GM23338 (cell line): Measurements from ENCODE around the gene DOCK10. TPM values are rescaled to one million over a fixed set of nuclear protein-coding genes. Genes with fewer than 3 reads are reported as not detected.

Experiments used
- ATAC-seq: fragments of 200-7000 bp; cut with Tn5 transposase; 3 replicates; pipeline ENCODE4 v1.9.1; 2020
- DNase-seq: peaks from one replicate; pipeline ENCODE4 v3.0.0-alpha.2; 2015; ENCODE audit warnings: low spot score
- H2AFZ ChIP-seq: fragments of 200-600 bp; sonication (generic); 2 replicates; pipeline ENCODE4 v1.8.0; 2016; ENCODE audit warnings: antibody characterized with exemption, mild to moderate bottlenecking, moderate library complexity
- H3F3A ChIP-seq: fragments of 200-600 bp; sonication (generic); replicated peaks from 2 replicates; pipeline ENCODE4 v1.8.0; 2017; ENCODE audit warnings: antibody characterized with exemption, mixed run types, low read depth
- H3K27ac ChIP-seq: fragments of 200-600 bp; sonication (generic); 2 replicates; pipeline ENCODE4 v1.6.1; 2016; ENCODE audit warnings: low read depth
- H3K27me3 ChIP-seq: fragments of 200-600 bp; sonication (generic); 2 replicates; pipeline ENCODE4 v1.8.0; 2016; ENCODE audit warnings: mild to moderate bottlenecking, mixed run types, moderate library complexity; ENCODE audit not compliant: insufficient read depth
- H3K36me3 ChIP-seq: fragments of 200-600 bp; sonication (generic); 2 replicates; pipeline ENCODE4 v1.8.0; 2016; ENCODE audit warnings: mild to moderate bottlenecking; ENCODE audit not compliant: insufficient read depth
- H3K4me1 ChIP-seq: fragments of 200-600 bp; sonication (generic); 2 replicates; pipeline ENCODE4 v1.8.0; 2016; ENCODE audit warnings: mild to moderate bottlenecking, moderate library complexity; ENCODE audit not compliant: insufficient read depth
- H3K4me2 ChIP-seq: fragments of 200-600 bp; sonication (generic); 2 replicates; pipeline ENCODE4 v1.7.1; 2017; ENCODE audit warnings: mixed run types
- H3K4me3 ChIP-seq: fragments of 200-600 bp; sonication (generic); 2 replicates; pipeline ENCODE4 v1.6.1; 2016; ENCODE audit warnings: mixed run types
- H3K79me2 ChIP-seq: fragments of 200-600 bp; sonication (generic); replicated peaks from 2 replicates; pipeline ENCODE4 v1.8.0; 2017; ENCODE audit warnings: mild to moderate bottlenecking; ENCODE audit not compliant: insufficient read depth
- H3K9me2 ChIP-seq: fragments of 200-600 bp; sonication (generic); 2 replicates; pipeline ENCODE4 v1.8.0; 2017; ENCODE audit not compliant: insufficient read depth
- H4K20me1 ChIP-seq: fragments of 200-600 bp; sonication (generic); replicated peaks from 2 replicates; pipeline ENCODE4 v1.8.0; 2017; ENCODE audit warnings: mild to moderate bottlenecking; ENCODE audit not compliant: insufficient read depth
- H3K27ac Mint-ChIP-seq: 2 replicates; pipeline ENCODE4 v1.8.0; 2020; ENCODE audit warnings: inconsistent platforms, mild to moderate bottlenecking, moderate library complexity, mixed read lengths
- H3K27me3 Mint-ChIP-seq: 3 replicates; pipeline ENCODE4 v1.8.0; 2022; ENCODE audit warnings: low read depth, mild to moderate bottlenecking, moderate library complexity, mixed read lengths, inconsistent platforms; ENCODE audit not compliant: insufficient read depth, poor library complexity
- H3K36me3 Mint-ChIP-seq: 3 replicates; pipeline ENCODE4 v1.8.0; 2021; ENCODE audit warnings: low read depth, mild to moderate bottlenecking, inconsistent platforms, moderate library complexity, mixed read lengths
- H3K4me1 Mint-ChIP-seq: 3 replicates; pipeline ENCODE4 v1.8.0; 2020; ENCODE audit warnings: mild to moderate bottlenecking, inconsistent platforms, mixed read lengths
- H3K4me3 Mint-ChIP-seq: 3 replicates; pipeline ENCODE4 v1.8.0; 2021; ENCODE audit warnings: moderate library complexity, mild to moderate bottlenecking, inconsistent platforms, mixed read lengths
- H3K9me3 Mint-ChIP-seq: 3 replicates; pipeline ENCODE4 v1.8.0; 2020; ENCODE audit warnings: moderate library complexity, mild to moderate bottlenecking, inconsistent platforms, mixed read lengths
- CREB1 ChIP-seq: fragments of 250-450 bp; sonication (Bioruptor Pico); IDR thresholded peaks from 2 replicates; pipeline ENCODE4 v1.5.0; 2020; ENCODE audit warnings: low read depth, mild to moderate bottlenecking, moderate library complexity
- CTCF ChIP-seq, 2 experiments: fragments of 200-600 bp in 1 of 2; sonication (generic) in 1 of 2; conservative IDR thresholded peaks; 2 replicates each; pipeline versions ENCODE4 v1.5.1 to v1.6.1; 2016 to 2017; ENCODE audit warnings: antibody characterized with exemption in 2 of 2, low read depth in 2 of 2, mild to moderate bottlenecking in 2 of 2, moderate library complexity in 1 of 2
- EZH2phosphoT487 ChIP-seq: fragments of 200-600 bp; sonication (generic); IDR thresholded peaks from one replicate; pipeline ENCODE4 v1.8.1; 2018; ENCODE audit warnings: antibody characterized with exemption; ENCODE audit not compliant: unreplicated experiment
- JUNB ChIP-seq: IDR thresholded peaks from one replicate; pipeline ENCODE4 v1.6.1; 2016; ENCODE audit warnings: antibody characterized with exemption; ENCODE audit not compliant: unreplicated experiment
- NANOG ChIP-seq: IDR thresholded peaks from 2 replicates; pipeline ENCODE4 v1.6.1; 2016; ENCODE audit warnings: antibody characterized with exemption, borderline replicate concordance
- POLR2AphosphoS5 ChIP-seq: IDR thresholded peaks from 2 replicates; pipeline ENCODE4 v1.6.1; 2016; ENCODE audit warnings: antibody characterized with exemption, low read depth
- ZNF114 ChIP-seq: fragments of 250-450 bp; sonication (Bioruptor Pico); IDR thresholded peaks from 2 replicates; pipeline ENCODE4 v1.5.0; 2020; ENCODE audit warnings: mild to moderate bottlenecking, moderate library complexity
- polyA plus RNA-seq: library from polyadenylated mRNA; unstranded; fragments of >200 nt; fragmentation: Nextera tagmentation; extraction: Ambion mirVana; gene quantifications from 2 replicates; pipeline ENCODE4 v1.2.1, GENCODE V29; 2016
- total RNA-seq: library from RNA; depleted of rRNA; stranded (reverse); fragments of >200 nt; shearing (Covaris generic); gene quantifications from 2 replicates; pipeline ENCODE4 v1.2.3, GENCODE V29; 2014

DOCK10 gene
- total and polyA plus RNA-seq, 2 experiments from 2014 or later: 1.0 to 1.7 TPM

- TF ChIP-seq CTCF (conservative IDR thresholded peaks at IDR 0.05; ENCODE audit: low read depth in 2 of 2): no peak
Observed at GRCh38 chr2:224774735-224775134, 267.5 kb downstream of the DOCK10 start (continued).

- no peak overlapping the region for H3K27ac ChIP-seq
- Mint-ChIP-seq H3K4me1 (peaks cover 1% of the 10 kb centered on the region; the same call in 2 of the 3 replicates), H3K27me3 (peaks cover 3% of the 10 kb centered on the region), H3K4me3 (no peak overlapping the region), H3K27ac (no peak overlapping the region), H3K9me3 (no peaks in the 10 kb centered on the region), H3K36me3 (no peaks in the 10 kb centered on the region)
- no peaks in the 10 kb centered on the region for H4K20me1 ChIP-seq
- no peak overlapping the region for H3K4me2 ChIP-seq
- no peak overlapping the region for H2AFZ ChIP-seq
- DNase-seq (no peak), ATAC-seq (no peak)
- TF ChIP-seq NANOG: no peak
- H3K9me2 ChIP-seq: peaks cover 6% of the 10 kb centered on the region; the same call in 1 of the 2 replicates
- peaks cover 2% of the 10 kb centered on the region; the same call in 1 of the 2 replicates for H3K4me1 ChIP-seq
- H3K27me3 ChIP-seq: no peaks in the 10 kb centered on the region
- no peaks in the 10 kb centered on the region for H3F3A ChIP-seq
- no peaks in the 10 kb centered on the region for H3K79me2 ChIP-seq
- no peaks in the 10 kb centered on the region for H3K36me3 ChIP-seq
- no peak overlapping the region for H3K4me3 ChIP-seq
Observed at GRCh38 chr2:224772494-224772893, 269.8 kb downstream of the DOCK10 start.

GRCh38 chr2:224769489-224769888 is 272.8 kb downstream of the DOCK10 start:
- no peak for TF ChIP-seq JUNB
- no peak for TF ChIP-seq POLR2AphosphoS5
- TF ChIP-seq CTCF (conservative IDR thresholded peaks at IDR 0.05; ENCODE audit: low read depth in 2 of 2): no peak
- no peak for TF ChIP-seq NANOG
- no peak for TF ChIP-seq CREB1 (CRISPR knock-in tag)
- no peak for TF ChIP-seq ZNF114 (CRISPR knock-in tag)
- TF ChIP-seq EZH2phosphoT487: no peak
- Histone ChIP-seq H4K20me1 (no peaks in the 10 kb centered on the region), H3K4me3 (no peak overlapping the region), H3K4me1 (no peaks in the 10 kb centered on the region), H2AFZ (no peak overlapping the region), H3K27ac (no peak overlapping the region), H3K79me2 (no peaks in the 10 kb centered on the region), H3K9me2 (peaks cover 9% of the 10 kb centered on the region; the same call in 1 of the 2 replicates), H3K36me3 (no peaks in the 10 kb centered on the region), H3F3A (no peaks in the 10 kb centered on the region), H3K27me3 (no peaks in the 10 kb centered on the region), H3K4me2 (no peak overlapping the region)
- DNase-seq: no peak
- Mint-ChIP-seq H3K4me3 (no peak overlapping the region), H3K27ac (no peak overlapping the region), H3K4me1 (no peaks in the 10 kb centered on the region), H3K9me3 (0 out of 3 replicates have a peak, but pooled peaks cover 3% of the 10 kb centered on the region), H3K27me3 (peaks cover 3% of the 10 kb centered on the region), H3K36me3 (no peaks in the 10 kb centered on the region)
- no peak for ATAC-seq
